H1 (cell line): ENCODE measurements around the gene GIGYF2. TPM values are rescaled to one million over a fixed set of nuclear protein-coding genes. Genes with fewer than 3 reads are reported as not detected.

ENCODE experiments used
- JUND ChIP-seq: IDR thresholded peaks from 2 replicates; pipeline ENCODE4 v1.6.1; 2011; ENCODE audit warnings: mild to moderate bottlenecking, improper control_type of control experiment, low read length
- SP2 ChIP-seq: IDR thresholded peaks from 2 replicates; pipeline ENCODE4 v1.6.1; 2012; ENCODE audit warnings: mild to moderate bottlenecking, low read length, inconsistent platforms
- YY1 ChIP-seq: IDR thresholded peaks from 2 replicates; pipeline ENCODE4 v1.6.1; 2011; ENCODE audit warnings: low read depth, mild to moderate bottlenecking, low read length
- ZNF274 ChIP-seq: IDR thresholded peaks from 2 replicates; pipeline ENCODE4 v1.7.0; 2012; ENCODE audit warnings: low read length, borderline replicate concordance; ENCODE audit errors: extremely low read depth
- polyA plus RNA-seq, 7 experiments: library from polyadenylated mRNA; depleted of rRNA in 3 of 7; stranded (reverse) in 5 of 7; unstranded in 2 of 7; fragments of >200 nt in 5 of 7; fragments of 200-250 nt in 2 of 7; gene quantifications; 1 replicate in 5 of 7; 2 replicates in 1 of 7; 4 replicates in 1 of 7; pipeline versions ENCODE4 v1.2.1 to v1.2.3, GENCODE V29; 2011 to 2013; ENCODE audit warnings: missing spikeins in 2 of 7, mixed read lengths in 2 of 7
- total RNA-seq: library from RNA; stranded (reverse); fragmentation: NEBNext Ultra II Directional; extraction: Animal tissue kit (Norgen Biotek cat#: 25700); gene quantifications from 2 replicates; pipeline ENCODE4 v1.2.1, GENCODE V29; 2021
- TF ChIP-seq, protein P1 (sequence below): fragments of 300-600 bp; sonication (generic); IDR thresholded peaks from 2 replicates; pipeline ENCODE4 v1.7.1; 2012; ENCODE audit warnings: low read length, moderate library complexity, mild to moderate bottlenecking, inconsistent platforms; ENCODE audit not compliant: insufficient replicate concordance

Gene GIGYF2
- total and polyA plus RNA-seq, 2 of the 8 experiments (the other 6 are each of a cell fraction or from before 2014, with no cell fraction given), result 22.3 to 62.0 TPM

DNA sequence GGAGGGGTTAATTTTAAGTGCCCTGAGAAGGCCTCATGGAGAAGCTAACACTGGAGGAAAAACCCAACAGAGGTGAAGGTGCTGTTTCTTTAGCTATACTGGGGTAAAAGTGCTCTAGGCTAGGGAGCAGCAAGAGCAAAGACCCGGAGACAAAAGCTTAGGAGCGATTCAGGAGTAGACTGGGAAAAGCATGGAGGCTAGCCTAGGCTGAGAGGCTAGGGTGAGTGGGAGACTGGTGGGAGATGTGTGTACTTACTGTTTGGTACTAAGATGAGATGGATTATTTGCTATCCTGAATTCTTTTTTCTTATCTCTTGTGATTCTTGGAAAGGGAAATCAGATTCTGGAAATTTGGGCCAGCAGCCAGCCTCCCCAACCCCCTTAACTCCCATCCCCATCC is 2.0 kb downstream of the GIGYF2 start (continued):
- TF ChIP-seq, protein P1, sequence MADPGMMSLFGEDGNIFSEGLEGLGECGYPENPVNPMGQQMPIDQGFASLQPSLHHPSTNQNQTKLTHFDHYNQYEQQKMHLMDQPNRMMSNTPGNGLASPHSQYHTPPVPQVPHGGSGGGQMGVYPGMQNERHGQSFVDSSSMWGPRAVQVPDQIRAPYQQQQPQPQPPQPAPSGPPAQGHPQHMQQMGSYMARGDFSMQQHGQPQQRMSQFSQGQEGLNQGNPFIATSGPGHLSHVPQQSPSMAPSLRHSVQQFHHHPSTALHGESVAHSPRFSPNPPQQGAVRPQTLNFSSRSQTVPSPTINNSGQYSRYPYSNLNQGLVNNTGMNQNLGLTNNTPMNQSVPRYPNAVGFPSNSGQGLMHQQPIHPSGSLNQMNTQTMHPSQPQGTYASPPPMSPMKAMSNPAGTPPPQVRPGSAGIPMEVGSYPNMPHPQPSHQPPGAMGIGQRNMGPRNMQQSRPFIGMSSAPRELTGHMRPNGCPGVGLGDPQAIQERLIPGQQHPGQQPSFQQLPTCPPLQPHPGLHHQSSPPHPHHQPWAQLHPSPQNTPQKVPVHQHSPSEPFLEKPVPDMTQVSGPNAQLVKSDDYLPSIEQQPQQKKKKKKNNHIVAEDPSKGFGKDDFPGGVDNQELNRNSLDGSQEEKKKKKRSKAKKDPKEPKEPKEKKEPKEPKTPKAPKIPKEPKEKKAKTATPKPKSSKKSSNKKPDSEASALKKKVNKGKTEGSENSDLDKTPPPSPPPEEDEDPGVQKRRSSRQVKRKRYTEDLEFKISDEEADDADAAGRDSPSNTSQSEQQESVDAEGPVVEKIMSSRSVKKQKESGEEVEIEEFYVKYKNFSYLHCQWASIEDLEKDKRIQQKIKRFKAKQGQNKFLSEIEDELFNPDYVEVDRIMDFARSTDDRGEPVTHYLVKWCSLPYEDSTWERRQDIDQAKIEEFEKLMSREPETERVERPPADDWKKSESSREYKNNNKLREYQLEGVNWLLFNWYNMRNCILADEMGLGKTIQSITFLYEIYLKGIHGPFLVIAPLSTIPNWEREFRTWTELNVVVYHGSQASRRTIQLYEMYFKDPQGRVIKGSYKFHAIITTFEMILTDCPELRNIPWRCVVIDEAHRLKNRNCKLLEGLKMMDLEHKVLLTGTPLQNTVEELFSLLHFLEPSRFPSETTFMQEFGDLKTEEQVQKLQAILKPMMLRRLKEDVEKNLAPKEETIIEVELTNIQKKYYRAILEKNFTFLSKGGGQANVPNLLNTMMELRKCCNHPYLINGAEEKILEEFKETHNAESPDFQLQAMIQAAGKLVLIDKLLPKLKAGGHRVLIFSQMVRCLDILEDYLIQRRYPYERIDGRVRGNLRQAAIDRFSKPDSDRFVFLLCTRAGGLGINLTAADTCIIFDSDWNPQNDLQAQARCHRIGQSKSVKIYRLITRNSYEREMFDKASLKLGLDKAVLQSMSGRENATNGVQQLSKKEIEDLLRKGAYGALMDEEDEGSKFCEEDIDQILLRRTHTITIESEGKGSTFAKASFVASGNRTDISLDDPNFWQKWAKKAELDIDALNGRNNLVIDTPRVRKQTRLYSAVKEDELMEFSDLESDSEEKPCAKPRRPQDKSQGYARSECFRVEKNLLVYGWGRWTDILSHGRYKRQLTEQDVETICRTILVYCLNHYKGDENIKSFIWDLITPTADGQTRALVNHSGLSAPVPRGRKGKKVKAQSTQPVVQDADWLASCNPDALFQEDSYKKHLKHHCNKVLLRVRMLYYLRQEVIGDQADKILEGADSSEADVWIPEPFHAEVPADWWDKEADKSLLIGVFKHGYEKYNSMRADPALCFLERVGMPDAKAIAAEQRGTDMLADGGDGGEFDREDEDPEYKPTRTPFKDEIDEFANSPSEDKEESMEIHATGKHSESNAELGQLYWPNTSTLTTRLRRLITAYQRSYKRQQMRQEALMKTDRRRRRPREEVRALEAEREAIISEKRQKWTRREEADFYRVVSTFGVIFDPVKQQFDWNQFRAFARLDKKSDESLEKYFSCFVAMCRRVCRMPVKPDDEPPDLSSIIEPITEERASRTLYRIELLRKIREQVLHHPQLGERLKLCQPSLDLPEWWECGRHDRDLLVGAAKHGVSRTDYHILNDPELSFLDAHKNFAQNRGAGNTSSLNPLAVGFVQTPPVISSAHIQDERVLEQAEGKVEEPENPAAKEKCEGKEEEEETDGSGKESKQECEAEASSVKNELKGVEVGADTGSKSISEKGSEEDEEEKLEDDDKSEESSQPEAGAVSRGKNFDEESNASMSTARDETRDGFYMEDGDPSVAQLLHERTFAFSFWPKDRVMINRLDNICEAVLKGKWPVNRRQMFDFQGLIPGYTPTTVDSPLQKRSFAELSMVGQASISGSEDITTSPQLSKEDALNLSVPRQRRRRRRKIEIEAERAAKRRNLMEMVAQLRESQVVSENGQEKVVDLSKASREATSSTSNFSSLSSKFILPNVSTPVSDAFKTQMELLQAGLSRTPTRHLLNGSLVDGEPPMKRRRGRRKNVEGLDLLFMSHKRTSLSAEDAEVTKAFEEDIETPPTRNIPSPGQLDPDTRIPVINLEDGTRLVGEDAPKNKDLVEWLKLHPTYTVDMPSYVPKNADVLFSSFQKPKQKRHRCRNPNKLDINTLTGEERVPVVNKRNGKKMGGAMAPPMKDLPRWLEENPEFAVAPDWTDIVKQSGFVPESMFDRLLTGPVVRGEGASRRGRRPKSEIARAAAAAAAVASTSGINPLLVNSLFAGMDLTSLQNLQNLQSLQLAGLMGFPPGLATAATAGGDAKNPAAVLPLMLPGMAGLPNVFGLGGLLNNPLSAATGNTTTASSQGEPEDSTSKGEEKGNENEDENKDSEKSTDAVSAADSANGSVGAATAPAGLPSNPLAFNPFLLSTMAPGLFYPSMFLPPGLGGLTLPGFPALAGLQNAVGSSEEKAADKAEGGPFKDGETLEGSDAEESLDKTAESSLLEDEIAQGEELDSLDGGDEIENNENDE, result no peak
- TF ChIP-seq JUND, result no peak
- TF ChIP-seq YY1, result 0 out of 2 replicates have a peak, but pooled peaks have one; percentile 18
- no peak for TF ChIP-seq ZNF274
- TF ChIP-seq SP2, result no peak
- TF ChIP-seq, all 59 proteins: peak for 2
